ENCODE measurements around the gene RPTOR.
A peak's percentile ranks its signal among the peaks of the same experiment; 100 is the strongest.

RPTOR gene

DNA sequence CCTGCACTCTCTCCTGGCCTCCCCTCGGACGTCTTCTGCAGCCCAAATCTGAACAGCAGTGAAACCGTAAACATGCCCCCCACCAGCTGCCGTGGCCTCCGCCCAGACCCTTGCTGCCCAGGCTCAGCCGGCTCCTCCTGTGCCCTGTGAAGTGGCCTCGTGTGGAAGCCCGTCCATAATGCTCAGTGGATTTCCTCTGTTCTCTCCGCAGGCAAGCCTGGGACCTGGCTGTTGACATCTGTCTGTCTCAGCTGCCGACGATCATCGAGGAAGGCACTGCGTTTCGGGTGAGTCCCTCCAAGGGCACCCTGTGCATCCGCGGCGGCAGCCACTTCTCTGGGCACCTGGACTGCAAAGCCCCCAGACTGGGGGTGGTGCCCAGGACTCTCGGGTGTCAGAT lies 293.1 kb downstream of the RPTOR start:
- no peak for DNase-seq

GRCh38 chr17:80838311-80839025 lies 293.8 kb downstream of the RPTOR start:
- DNase-seq, result no peak

GRCh38 chr17:80839026-80839345 lies 294.3 kb downstream of the RPTOR start:
- DNase-seq, result no peak

DNA sequence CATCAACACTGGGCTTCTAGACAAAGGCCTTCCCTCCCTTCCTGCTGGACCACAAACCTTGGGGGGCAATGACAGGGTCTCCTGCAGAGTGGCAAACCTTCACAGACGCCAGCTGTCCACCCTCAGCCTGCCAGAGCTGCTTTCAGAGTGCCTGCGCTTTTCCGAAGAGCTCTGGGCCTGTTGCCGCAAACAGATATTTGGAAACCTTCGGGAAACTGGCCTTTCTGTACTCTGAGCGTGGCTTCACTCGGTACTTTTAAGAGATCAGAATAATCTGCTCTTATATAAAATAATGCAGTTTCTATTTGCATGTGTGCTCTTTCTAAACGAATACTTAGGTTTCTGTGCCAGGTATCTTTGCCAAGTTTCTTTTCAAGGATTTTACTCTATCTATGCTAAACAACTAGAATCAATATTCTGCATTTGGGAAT lies 294.9 kb downstream of the RPTOR start:
- no peak for DNase-seq

DNA sequence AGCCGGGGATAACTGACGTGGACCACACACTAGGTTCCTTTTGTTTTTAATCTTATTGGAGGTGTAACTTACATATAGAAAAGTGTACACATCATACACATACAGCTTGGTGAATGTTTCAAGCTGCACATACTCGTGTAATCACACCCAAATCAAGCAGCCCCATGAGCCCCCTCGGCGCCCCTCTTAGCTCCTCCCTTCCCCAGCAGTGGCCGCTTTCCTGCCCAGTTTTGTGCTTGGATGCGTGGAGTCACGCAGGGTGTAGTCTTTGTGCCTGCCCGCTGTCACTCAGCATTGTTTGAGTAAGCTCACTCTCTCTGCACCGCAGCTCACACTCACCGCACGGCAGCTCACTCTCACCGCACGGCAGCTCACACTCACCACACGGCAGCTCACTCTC lies 295.3 kb downstream of the RPTOR start:
- no peak for DNase-seq

- no peak for DNase-seq
Measured at GRCh38 chr17:80842456-80843013, 297.9 kb downstream of the RPTOR start.

- DNase-seq, result no peak
Measured at GRCh38 chr17:80843741-80844156, 299.1 kb downstream of the RPTOR start.

- DNase-seq, result no peak
Measured at GRCh38 chr17:80844418-80844990, 299.9 kb downstream of the RPTOR start.

GRCh38 chr17:80845069-80845862 lies 300.6 kb downstream of the RPTOR start:
- no peak for DNase-seq

GRCh38 chr17:80845863-80846671 lies 301.4 kb downstream of the RPTOR start:
- no peak for DNase-seq

GRCh38 chr17:80846932-80847331 lies 302.3 kb downstream of the RPTOR start:
- no peak for DNase-seq

- peak in 2 of 4 experiments; percentile 60 to 75 for DNase-seq
Measured at GRCh38 chr17:80847496-80848230, 303.0 kb downstream of the RPTOR start.

GRCh38 chr17:80848449-80849102 lies 303.9 kb downstream of the RPTOR start:
- no peak for DNase-seq

GRCh38 chr17:80849119-80849518 lies 304.5 kb downstream of the RPTOR start:
- DNase-seq, result no peak

DNA sequence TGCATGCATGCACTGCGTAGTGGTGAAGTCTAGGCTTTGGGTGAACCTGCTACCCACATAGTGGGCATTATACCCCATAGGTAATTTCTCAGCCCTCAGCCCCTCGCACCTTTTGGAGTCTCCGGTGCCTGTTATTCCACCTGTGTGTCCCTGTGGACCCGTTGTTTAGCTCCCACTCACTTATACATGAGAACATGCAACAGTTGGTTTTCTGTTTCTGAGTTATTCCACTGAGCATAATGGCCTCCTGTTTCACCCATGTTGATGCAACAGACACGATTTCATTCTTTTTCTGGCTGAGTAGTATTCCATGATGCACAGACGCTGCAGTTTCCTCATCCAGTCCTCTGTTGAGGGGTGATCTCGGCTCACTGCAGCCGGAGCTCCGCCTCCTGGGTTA lies 305.5 kb downstream of the RPTOR start:
- no peak for DNase-seq

- no peak for DNase-seq
Measured at GRCh38 chr17:80850817-80851216, 306.2 kb downstream of the RPTOR start.

DNA sequence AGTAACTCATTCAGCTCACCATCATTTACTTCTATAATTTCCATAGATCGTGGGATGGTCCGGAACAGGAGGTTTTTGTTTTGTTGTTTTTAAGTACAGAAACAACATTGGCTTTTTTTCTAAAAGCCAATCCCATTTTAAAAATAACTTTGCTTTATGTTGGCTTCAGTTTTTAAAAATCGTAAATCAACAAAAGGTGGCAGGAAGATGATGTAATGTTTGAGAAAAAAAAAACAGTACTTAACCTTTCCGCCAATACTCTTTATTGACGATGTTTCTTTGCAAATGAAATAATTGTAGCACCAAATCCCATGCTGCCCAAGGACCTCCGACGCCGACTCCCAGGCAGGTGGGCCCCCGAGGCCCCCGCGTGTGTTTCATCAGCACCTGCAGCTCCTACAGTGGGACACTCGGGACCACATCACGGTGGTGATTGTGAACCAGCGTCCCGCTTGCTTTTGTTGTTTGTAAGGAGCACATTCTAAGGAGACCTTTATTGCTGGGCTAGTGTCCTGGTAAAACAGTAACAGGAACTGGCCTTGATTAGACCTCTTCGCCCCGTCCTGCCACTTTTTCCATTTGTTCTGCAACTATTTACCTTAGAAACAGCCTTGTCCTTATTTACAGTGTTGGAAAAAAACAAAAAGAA lies 306.8 kb downstream of the RPTOR start:
- DNase-seq, result no peak

- DNase-seq, result no peak
Measured at GRCh38 chr17:80852476-80853015, 307.9 kb downstream of the RPTOR start.

GRCh38 chr17:80853076-80853475 lies 308.4 kb downstream of the RPTOR start:
- DNase-seq, result no peak

DNA sequence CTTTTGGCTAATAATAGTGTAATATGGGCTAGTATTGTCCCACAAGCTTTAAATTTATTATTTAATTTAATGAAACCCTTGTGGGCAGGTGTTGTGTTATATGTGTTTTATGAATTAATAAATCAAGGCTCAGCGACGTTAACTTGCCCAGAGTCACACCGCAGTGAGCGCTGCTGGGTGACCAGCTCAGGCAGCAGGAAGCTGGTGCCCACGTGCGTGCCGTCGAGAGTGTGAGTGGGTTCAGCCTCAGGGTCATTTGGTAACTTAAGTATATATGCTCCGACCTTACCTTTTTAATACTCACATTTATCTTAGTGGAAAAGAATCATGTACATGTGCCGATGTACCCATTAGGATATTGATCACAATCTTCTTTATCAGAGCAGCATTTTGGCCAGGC lies 309.6 kb downstream of the RPTOR start:
- no peak for DNase-seq
